Measurements from ENCODE around the gene SLC2A4.

- TF ChIP-seq, protein P1, sequence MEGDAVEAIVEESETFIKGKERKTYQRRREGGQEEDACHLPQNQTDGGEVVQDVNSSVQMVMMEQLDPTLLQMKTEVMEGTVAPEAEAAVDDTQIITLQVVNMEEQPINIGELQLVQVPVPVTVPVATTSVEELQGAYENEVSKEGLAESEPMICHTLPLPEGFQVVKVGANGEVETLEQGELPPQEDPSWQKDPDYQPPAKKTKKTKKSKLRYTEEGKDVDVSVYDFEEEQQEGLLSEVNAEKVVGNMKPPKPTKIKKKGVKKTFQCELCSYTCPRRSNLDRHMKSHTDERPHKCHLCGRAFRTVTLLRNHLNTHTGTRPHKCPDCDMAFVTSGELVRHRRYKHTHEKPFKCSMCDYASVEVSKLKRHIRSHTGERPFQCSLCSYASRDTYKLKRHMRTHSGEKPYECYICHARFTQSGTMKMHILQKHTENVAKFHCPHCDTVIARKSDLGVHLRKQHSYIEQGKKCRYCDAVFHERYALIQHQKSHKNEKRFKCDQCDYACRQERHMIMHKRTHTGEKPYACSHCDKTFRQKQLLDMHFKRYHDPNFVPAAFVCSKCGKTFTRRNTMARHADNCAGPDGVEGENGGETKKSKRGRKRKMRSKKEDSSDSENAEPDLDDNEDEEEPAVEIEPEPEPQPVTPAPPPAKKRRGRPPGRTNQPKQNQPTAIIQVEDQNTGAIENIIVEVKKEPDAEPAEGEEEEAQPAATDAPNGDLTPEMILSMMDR (IDR thresholded peaks at IDR 0.05; ENCODE audit: low read length) = no peak
- TF ChIP-seq EZH2 (optimal IDR thresholded peaks at IDR 0.05; ENCODE audit: low read depth, low read length) = no peak
Observed at GRCh38 chr17:7248796-7249195, 32.7 kb upstream of the SLC2A4 start.
